COLO829 (cell line): ENCODE measurements around the gene SKI.
"Not testable (repeated sequence)": the region's sequence is repeated elsewhere in the genome, so short reads cannot be mapped to it uniquely, and the experiment has no call there.

Experiments used
- DNase-seq: peaks from one replicate; pipeline ENCODE4 v3.0.0; 2012; ENCODE audit warnings: low spot score

Gene SKI

GRCh38 chr1:2247045-2247394 lies 18.9 kb downstream of the SKI start:
- not testable (repeated sequence) for DNase-seq

GRCh38 chr1:2247760-2248126 lies 19.6 kb downstream of the SKI start:
- no peak for DNase-seq

- no peak for DNase-seq
These were observed 20.2 kb downstream of the SKI start for GRCh38 chr1:2248127-2248826.

GRCh38 chr1:2248854-2249558 lies 20.9 kb downstream of the SKI start:
- no peak for DNase-seq

GRCh38 chr1:2249559-2249906 lies 21.4 kb downstream of the SKI start:
- DNase-seq, result no peak

GRCh38 chr1:2250721-2251281 lies 22.7 kb downstream of the SKI start:
- DNase-seq, result no peak

- no peak for DNase-seq
These were observed 23.2 kb downstream of the SKI start for GRCh38 chr1:2251363-2251762.

GRCh38 chr1:2251786-2252185 lies 23.7 kb downstream of the SKI start:
- no peak for DNase-seq

GRCh38 chr1:2252423-2252822 lies 24.3 kb downstream of the SKI start:
- DNase-seq, result no peak

- no peak for DNase-seq
These were observed 25.1 kb downstream of the SKI start for GRCh38 chr1:2253036-2253796.

GRCh38 chr1:2253797-2254480 lies 25.8 kb downstream of the SKI start:
- DNase-seq, result no peak

- no peak for DNase-seq
These were observed 26.9 kb downstream of the SKI start for GRCh38 chr1:2255047-2255419.

GRCh38 chr1:2255420-2256369 lies 27.6 kb downstream of the SKI start:
- no peak for DNase-seq

GRCh38 chr1:2256435-2257244 lies 28.5 kb downstream of the SKI start:
- DNase-seq, result no peak

- peak; percentile 62 for DNase-seq
These were observed 29.1 kb downstream of the SKI start for GRCh38 chr1:2257245-2257627.

- DNase-seq, result no peak
These were observed 30.1 kb downstream of the SKI start for GRCh38 chr1:2258122-2258681.

- DNase-seq, result no peak
These were observed 30.9 kb downstream of the SKI start for GRCh38 chr1:2258996-2259395.

- no peak for DNase-seq
These were observed 31.7 kb downstream of the SKI start for GRCh38 chr1:2259668-2260402.

GRCh38 chr1:2260470-2260869 lies 32.4 kb downstream of the SKI start:
- not testable (repeated sequence) for DNase-seq
